GOT3 (cell line): ENCODE results near the gene DDX51.

ENCODE experiments used
- DNase-seq: peaks from one replicate; lab custom pipeline; 2025; ENCODE audit warnings: mixed read lengths; lab: John Stamatoyannopoulos, UW

The DDX51 gene

GRCh38 chr12:132178801-132179401, 34.8 kb upstream of the DDX51 start:
- no peak for DNase-seq

DNA sequence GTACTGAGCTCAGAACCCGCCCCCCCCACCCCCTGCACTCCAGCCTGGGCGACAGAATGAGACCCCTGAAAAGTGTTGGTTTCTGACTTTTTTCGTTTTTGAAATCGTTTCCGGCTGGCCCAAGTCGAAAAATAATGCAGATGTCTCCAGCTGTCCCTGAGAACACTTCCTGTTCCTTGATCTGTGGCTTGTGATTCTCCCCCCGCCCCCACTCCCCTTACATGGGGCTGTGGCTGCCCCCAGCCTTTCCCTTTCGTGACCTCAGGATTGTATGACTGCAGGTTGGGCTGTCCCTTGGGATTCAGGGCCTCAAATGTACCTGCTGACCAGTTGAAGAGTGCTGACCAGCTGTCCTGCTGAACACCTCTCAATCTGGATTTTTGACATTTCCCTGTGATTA, 34.2 kb upstream of the DDX51 start:
- DNase-seq, result no peak

GRCh38 chr12:132176920-132177551, 32.9 kb upstream of the DDX51 start:
- no peak for DNase-seq

- no peak for DNase-seq
These were observed 32.3 kb upstream of the DDX51 start for GRCh38 chr12:132176385-132176919.

- no peak for DNase-seq
These were observed 31.6 kb upstream of the DDX51 start for GRCh38 chr12:132175496-132176384.

- DNase-seq, result no peak
These were observed 30.8 kb upstream of the DDX51 start for GRCh38 chr12:132174839-132175490.

DNA sequence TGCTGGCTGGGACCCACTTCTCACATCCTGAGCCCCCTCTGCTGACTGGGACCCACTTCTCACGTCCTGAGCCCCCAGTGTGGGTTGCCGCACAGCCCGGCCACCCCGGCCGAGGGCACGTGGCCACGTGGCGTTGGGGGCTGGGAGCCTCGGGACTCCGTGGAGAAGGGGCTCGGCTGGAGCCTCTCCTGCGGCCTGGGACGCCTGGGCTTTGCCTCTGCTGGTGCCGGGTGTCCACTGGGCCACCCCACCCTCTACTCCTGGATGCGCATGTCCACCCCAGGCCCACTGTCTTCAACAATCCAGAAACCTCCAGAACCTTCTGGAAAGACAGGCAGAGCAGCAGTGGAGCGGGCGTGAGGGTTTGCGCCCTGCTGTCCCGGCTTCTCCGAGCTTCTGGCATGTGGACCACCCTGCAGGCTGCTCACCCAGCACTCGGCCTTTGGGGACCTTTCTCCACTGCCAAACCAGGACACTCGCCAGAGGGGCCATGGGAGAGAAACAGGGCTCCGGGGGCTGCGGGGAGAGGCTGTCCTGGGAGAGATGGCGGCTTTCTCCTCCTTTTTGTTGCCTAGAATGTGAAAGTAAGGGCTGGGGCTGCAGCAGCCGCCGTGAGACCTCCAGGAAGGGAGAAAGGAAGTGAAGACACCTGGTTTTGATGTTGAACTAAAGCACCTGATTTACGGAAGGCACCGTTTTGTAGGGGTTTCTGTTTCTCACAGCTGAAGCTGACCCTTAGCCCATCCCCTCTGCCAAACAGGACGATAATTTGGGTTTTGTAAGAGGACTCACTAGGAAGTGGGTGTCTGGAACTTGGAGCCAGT, 30.1 kb upstream of the DDX51 start:
- no peak for DNase-seq

DNA sequence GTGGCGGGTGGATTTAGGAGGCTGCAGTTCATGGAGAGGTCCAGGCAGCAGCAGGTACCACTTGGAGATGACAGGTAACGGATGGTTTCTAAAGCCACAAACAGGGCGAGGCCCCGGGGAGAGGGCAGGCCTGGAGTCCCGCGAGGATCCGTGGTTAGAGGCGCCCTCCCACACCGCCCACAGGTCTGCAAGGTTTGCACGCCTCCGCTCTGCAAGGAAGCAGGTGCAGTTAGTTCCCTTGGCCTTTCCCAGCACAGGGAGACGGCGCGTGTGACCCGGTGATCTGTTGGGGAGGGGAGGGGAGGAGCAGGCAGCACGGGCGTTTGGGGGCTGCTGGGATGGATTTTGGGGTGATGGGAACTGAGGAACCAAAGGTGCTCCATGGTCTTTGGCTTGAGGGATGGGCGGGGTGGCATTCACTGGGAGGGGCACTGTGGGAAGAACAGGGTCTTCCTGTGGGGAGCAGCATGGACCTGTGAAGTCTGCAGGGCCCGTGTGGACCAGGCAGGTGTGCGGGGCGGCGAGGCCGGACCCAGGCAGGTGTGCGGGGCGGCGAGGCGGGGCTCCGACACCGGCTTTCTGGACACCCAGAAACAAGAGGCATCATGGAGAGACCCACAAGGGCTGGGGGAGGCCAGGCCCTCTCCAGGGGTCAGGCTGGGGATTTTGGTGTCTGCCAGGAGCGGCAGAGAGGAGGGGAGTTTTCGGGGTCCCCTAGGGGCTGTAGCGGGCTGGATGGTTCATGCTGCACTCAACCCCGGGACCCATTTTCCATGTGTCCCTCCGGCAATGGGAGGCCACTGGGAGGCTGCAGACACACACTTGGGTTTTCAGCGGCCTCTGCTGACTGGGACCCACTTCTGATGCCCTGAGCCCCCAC, 29.3 kb upstream of the DDX51 start:
- no peak for DNase-seq

GRCh38 chr12:132172619-132173018, 28.5 kb upstream of the DDX51 start:
- DNase-seq, result no peak

DNA sequence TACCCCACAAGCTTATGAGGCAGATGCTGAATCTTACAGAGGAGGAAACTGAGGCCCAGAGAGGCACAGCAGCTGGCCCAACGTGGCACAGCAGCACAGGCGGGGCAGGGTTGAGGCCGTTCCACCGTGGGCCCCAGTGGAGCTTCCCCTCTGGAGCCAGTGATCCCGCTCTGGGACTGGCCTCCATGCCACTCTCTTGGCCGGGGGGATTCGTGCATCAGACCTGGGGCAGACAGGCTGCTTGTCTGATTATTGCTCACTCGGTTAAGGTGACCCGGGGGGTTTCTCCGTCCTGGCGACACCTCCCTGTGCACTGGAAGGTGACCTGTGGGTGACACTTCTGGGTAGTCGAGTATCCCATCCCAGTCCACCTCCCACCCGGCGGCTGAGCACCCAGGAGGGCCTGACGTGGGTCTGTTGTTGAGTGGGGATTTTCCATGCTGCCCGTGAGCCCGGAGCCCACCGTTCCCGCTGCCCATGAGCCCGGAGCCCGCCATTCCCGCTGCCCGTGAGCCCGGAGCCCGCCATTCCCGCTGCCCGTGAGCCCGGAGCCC, 27.9 kb upstream of the DDX51 start:
- DNase-seq, result no peak

GRCh38 chr12:132171293-132171967, 27.3 kb upstream of the DDX51 start:
- DNase-seq, result no peak

DNA sequence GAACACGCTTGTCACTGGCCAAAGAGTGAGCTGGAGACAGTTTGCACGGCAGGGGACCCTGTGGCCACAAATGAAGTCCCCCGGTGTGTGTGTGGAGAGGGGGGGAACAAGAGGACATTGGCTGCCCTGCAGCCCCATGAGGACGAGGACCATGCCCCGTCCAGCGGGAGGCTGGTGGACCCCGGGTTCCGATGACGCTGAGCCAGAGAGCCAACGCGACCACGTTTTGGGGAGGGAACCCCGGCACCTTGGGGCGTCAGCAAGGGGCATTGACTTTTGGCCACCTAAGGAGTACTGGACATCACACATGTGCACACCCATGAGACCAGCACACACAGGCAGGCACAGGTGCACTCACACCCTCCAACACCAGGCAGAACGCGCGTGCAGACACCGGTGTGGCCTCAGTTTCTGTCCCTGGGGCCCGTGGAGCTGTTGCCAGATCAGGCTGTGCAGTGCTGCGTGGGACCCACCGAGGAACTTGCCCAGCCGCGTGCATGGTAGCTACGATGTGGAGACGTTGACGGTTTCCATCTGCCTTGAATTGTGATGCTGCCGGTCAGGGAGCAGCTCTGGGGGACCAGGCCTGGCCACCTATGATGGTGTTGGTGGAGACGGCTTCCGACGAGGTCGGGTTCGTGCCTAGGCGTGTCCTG, 26.6 kb upstream of the DDX51 start:
- DNase-seq, result no peak

DNA sequence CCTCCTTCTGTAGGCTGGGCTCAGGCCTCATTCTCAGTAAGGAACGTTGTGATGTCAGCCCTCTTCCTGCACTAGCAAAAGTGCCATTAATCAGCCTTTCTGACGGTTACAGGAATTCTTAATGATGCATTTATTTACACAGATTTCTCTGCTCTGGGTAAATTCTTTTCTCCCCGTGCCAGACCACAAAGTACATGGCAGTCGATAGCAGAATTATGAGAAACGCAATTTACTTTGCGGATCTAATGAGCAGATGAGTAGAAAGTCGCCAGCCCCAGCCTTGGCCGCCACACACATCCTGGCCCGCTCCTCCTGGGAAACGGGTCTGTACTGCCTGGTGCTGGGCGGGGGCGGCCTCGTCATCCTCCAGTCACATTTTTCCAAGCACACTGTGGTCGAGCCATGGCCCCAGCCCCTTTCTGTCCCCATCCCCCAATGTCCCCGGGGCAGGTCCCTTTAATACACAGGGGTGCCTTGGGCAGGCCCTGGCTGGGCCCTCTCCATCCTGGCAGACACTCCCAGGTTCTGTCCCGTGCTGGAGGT, 26.0 kb upstream of the DDX51 start:
- no peak for DNase-seq

DNA sequence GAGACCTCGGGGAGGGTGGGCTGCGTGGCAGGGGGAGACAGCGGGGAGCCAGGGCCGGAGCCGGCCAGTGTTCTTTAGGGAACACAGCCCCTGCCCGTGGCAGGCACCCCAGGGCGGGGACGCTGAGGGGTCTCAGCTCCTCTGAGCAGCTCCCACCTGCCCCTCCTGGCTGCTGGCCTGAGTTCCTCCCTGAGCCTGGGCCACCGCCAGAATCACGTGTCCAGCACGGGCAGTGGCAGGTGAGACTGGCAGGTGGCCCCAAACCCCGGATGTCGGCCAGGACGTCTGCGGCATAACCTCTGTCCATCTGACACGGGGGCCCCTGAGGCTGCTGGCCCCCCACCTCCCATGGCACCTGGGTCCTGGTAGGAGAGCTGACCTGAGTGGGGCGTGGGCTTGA, 25.3 kb upstream of the DDX51 start:
- DNase-seq, result no peak

DNA sequence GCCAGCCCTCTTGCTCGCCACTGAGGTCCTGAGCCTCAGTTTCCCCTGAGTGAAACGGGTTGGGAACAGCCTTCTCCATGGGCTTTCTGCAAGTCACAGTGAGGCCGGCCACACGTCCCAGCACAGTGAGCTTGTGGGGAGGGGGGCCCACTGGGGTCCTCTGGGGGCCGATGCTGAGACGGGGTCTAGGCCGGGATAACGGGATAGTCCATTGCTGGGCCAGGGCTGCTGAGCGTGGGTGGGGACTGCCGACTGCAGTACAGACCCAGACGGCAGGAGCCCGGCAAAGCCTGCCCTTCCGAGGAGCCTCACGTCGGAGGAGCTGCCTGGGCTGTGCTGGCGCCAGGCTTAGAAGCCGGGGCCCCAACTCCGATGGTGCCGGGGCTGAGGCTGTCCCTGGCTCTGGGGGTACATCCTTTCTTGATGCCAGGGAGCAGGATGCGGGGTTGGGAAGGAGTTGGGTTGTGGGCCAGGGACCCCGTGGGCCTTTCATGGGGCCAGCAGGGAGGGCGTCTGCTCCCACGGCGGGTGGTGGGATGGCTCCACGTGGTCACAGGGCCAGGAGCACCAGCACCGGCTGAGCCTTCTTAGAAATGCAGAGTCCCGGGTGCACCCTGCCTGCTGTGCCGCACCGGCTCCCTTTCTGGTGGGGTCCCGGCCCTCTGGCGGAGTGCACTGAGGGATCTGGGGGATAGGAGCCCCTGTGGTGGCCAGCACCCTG, 24.4 kb upstream of the DDX51 start:
- no peak for DNase-seq

GRCh38 chr12:132167611-132168310, 23.6 kb upstream of the DDX51 start:
- DNase-seq, result no peak
